ENCODE measurements around the gene CDH3.

The CDH3 gene

GRCh38 chr16:68644715-68645493 lies at the start of gene CDH3:
CDH3 (plus strand) TSS chr16:68645310; CDS start chr16:68645380, 70 bp downstream.
- Mint-ChIP-seq H3K36me3 (no peaks in the 10 kb centered on the region), H3K4me1 (peaks cover 23% of the 10 kb centered on the region), H3K27me3 (peaks cover 85% of the 10 kb centered on the region), H3K27ac (no peak within 1 kb of the TSS), H3K4me3 (peak within 1 kb of the TSS; percentile 59), H3K9me3 (no peaks in the 10 kb centered on the region)
- DNase-seq: peak; percentile 38
- CTCF ChIA-PET: interaction anchor here (1.4 kb wide), 1 partner anchor 116 kb away, joined by 3 read pairs; no protein-coding TSS in a partner anchor

GRCh38 chr16:68596266-68596665 lies 48.8 kb upstream of the CDH3 start:
- no peaks in the 10 kb centered on the region for H3K4me1 Mint-ChIP-seq
- peaks cover 10% of the 10 kb centered on the region for H3K9me3 Mint-ChIP-seq
- CTCF ChIA-PET: no interaction called here
- H3K27ac Mint-ChIP-seq: no peak overlapping the region
- H3K4me3 Mint-ChIP-seq: no peak overlapping the region
- no peak for DNase-seq
- no peaks in the 10 kb centered on the region for H3K27me3 Mint-ChIP-seq
- no peaks in the 10 kb centered on the region for H3K36me3 Mint-ChIP-seq

- no peak for DNase-seq
- H3K27me3 Mint-ChIP-seq: no peaks in the 10 kb centered on the region
- H3K4me1 Mint-ChIP-seq: no peaks in the 10 kb centered on the region
- H3K9me3 Mint-ChIP-seq: no peaks in the 10 kb centered on the region
- no peak overlapping the region for H3K4me3 Mint-ChIP-seq
- H3K36me3 Mint-ChIP-seq: no peaks in the 10 kb centered on the region
- no peak overlapping the region for H3K27ac Mint-ChIP-seq
- CTCF ChIA-PET: interaction anchor here (1.6 kb wide), 1 partner anchor 9 kb away, joined by 6 read pairs; no protein-coding TSS in a partner anchor
Observed at GRCh38 chr16:68599586-68599985, 45.5 kb upstream of the CDH3 start.

GRCh38 chr16:68605746-68606145 lies 39.4 kb upstream of the CDH3 start:
- Mint-ChIP-seq H3K4me1 (no peaks in the 10 kb centered on the region), H3K27me3 (no peaks in the 10 kb centered on the region), H3K27ac (no peak overlapping the region), H3K36me3 (no peaks in the 10 kb centered on the region), H3K9me3 (no peaks in the 10 kb centered on the region), H3K4me3 (no peak overlapping the region)
- CTCF ChIA-PET: no interaction called here
- DNase-seq: no peak

GRCh38 chr16:68607443-68607842 lies 37.7 kb upstream of the CDH3 start:
- no peaks in the 10 kb centered on the region for H3K27me3 Mint-ChIP-seq
- no peaks in the 10 kb centered on the region for H3K36me3 Mint-ChIP-seq
- H3K9me3 Mint-ChIP-seq: peaks cover 3% of the 10 kb centered on the region
- no peaks in the 10 kb centered on the region for H3K4me1 Mint-ChIP-seq
- no peak overlapping the region for H3K27ac Mint-ChIP-seq
- CTCF ChIA-PET: no interaction called here
- no peak overlapping the region for H3K4me3 Mint-ChIP-seq
- DNase-seq: no peak

DNA sequence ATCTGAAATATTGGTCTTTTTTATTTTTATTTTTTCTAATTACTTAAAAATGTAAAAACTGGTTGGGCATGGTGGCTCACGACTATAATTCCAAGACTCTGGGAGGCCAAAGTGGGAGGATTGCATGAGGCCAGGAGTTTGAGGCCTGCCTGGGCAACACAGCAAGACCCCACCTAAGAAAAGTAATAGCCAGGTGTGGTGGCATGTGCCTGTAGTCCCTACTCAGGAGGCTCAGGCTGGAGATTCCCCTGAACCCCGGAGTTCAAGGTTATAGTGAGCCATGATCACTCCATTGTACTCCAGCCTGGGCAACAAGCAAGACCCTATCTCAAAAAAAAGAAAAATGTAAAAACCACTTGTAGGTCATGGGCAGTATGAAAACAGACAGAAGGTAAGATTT lies 36.8 kb upstream of the CDH3 start:
- no peaks in the 10 kb centered on the region for H3K36me3 Mint-ChIP-seq
- DNase-seq: no peak
- no peak overlapping the region for H3K27ac Mint-ChIP-seq
- H3K4me1 Mint-ChIP-seq: no peaks in the 10 kb centered on the region
- H3K27me3 Mint-ChIP-seq: no peaks in the 10 kb centered on the region
- peaks cover 5% of the 10 kb centered on the region for H3K9me3 Mint-ChIP-seq
- CTCF ChIA-PET: no interaction called here
- no peak overlapping the region for H3K4me3 Mint-ChIP-seq

DNA sequence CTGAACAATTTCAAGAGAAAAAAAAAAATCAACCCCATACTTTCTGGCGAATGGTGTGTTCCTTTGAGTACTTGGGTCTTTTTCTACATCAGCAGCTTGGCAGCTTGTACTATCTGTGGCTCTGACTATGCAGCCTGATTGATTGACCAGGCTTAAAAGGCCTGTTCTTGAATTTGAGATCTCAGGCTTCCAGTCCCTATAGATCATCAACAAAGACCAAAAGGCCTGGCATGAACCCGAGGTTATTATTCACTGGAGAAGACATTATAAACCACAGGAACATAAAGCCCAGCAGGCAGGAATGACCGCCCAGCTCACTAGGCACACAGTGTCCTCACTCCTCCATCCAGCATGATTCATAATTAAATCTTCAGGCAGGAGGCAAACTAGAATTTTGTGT lies 32.1 kb upstream of the CDH3 start:
- Mint-ChIP-seq H3K4me1 (no peaks in the 10 kb centered on the region), H3K36me3 (no peaks in the 10 kb centered on the region), H3K27me3 (peaks cover 4% of the 10 kb centered on the region), H3K9me3 (peaks cover 11% of the 10 kb centered on the region), H3K27ac (no peak overlapping the region), H3K4me3 (no peak overlapping the region)
- DNase-seq: no peak
- CTCF ChIA-PET: no interaction called here

DNA sequence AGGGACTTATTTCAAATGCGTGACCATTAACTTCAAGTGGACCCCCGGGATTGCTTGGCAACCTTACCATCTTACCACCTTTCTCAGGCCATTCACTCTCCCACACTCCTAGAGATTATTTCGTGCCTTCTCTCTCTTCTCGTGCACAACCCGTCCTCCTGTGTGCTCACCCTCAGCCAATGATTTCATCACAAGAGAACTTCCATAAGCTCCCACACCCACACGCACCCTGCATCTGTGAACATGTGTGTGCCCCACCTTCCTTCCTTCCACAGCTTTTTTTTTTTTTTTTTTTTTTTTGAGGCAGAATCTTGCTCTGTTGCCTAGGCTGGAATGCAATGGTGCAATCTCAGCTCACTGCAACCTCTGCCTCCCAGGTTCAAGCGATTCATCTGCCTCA lies 27.4 kb upstream of the CDH3 start:
- H3K9me3 Mint-ChIP-seq: peaks cover 6% of the 10 kb centered on the region
- no peak for DNase-seq
- CTCF ChIA-PET: no interaction called here

GRCh38 chr16:68626557-68626956 lies 18.6 kb upstream of the CDH3 start:
- H3K4me3 Mint-ChIP-seq: no peak overlapping the region
- H3K36me3 Mint-ChIP-seq: no peaks in the 10 kb centered on the region
- no peak for DNase-seq
- H3K27me3 Mint-ChIP-seq: peaks cover 11% of the 10 kb centered on the region
- peaks cover 2% of the 10 kb centered on the region for H3K9me3 Mint-ChIP-seq
- CTCF ChIA-PET: interaction anchor here (0.6 kb wide), 1 partner anchor 36 kb away, joined by 4 read pairs; no protein-coding TSS in a partner anchor
- H3K27ac Mint-ChIP-seq: no peak overlapping the region
- H3K4me1 Mint-ChIP-seq: no peaks in the 10 kb centered on the region

More for the DNA sequence above, 27.4 kb upstream of the CDH3 start:
- peaks cover 5% of the 10 kb centered on the region for H3K27me3 Mint-ChIP-seq
- H3K27ac Mint-ChIP-seq: no peak overlapping the region
- H3K4me3 Mint-ChIP-seq: no peak overlapping the region
- H3K4me1 Mint-ChIP-seq: no peaks in the 10 kb centered on the region
- H3K36me3 Mint-ChIP-seq: no peaks in the 10 kb centered on the region

GRCh38 chr16:68627951-68628425 lies 17.1 kb upstream of the CDH3 start:
- Mint-ChIP-seq H3K27ac (no peak overlapping the region), H3K4me3 (no peak overlapping the region), H3K36me3 (no peaks in the 10 kb centered on the region)

DNA sequence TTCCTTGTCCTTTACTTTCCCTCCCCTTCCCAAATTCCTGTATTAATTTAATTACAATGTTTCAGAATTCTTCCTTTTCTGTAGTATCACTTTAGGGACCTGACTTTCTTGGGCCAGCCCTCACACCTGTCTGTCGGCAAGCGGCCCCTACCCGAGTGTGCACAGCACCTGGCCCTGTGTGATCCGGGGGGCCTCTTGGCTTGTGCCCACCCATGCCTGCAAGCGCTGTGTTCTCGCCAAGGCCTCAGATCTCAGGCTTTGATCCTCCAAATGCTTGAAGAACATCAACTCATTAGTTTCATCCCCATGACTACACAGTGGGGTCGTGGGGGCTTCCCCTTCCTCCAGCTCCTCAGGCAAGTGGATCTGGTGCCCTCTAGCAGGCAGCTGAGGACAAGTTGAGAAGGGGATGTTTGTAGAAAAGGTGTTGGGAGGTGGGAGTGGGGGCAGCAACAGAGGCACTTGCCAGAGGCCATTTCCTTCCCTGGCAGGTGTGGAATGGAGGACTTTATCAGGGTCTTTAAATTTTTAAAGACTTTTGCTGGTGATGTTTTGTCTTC lies 15.7 kb upstream of the CDH3 start:
- peaks cover 8% of the 10 kb centered on the region for H3K27me3 Mint-ChIP-seq
- CTCF ChIA-PET: no interaction called here

More at GRCh38 chr16:68627951-68628425, 17.1 kb upstream of the CDH3 start:
- no peak for DNase-seq
- H3K27me3 Mint-ChIP-seq: peaks cover 8% of the 10 kb centered on the region
- CTCF ChIA-PET: no interaction called here
- no peaks in the 10 kb centered on the region for H3K4me1 Mint-ChIP-seq
- H3K9me3 Mint-ChIP-seq: no peaks in the 10 kb centered on the region

GRCh38 chr16:68636064-68636560 lies 9.0 kb upstream of the CDH3 start:
- Mint-ChIP-seq H3K4me1 (no peaks in the 10 kb centered on the region), H3K4me3 (no peak overlapping the region), H3K27me3 (peaks cover 17% of the 10 kb centered on the region), H3K27ac (no peak overlapping the region), H3K9me3 (no peaks in the 10 kb centered on the region), H3K36me3 (no peaks in the 10 kb centered on the region)
- no peak for DNase-seq
- CTCF ChIA-PET: interaction anchor here (0.7 to 0.9 kb wide), 2 partner anchors 108 to 570 kb away, joined by 3 read pairs; no protein-coding TSS in a partner anchor

More for the DNA sequence above, 15.7 kb upstream of the CDH3 start:
- Mint-ChIP-seq H3K27ac (no peak overlapping the region), H3K36me3 (no peaks in the 10 kb centered on the region), H3K9me3 (no peaks in the 10 kb centered on the region), H3K4me3 (no peak overlapping the region), H3K4me1 (no peaks in the 10 kb centered on the region)
- no peak for DNase-seq

DNA sequence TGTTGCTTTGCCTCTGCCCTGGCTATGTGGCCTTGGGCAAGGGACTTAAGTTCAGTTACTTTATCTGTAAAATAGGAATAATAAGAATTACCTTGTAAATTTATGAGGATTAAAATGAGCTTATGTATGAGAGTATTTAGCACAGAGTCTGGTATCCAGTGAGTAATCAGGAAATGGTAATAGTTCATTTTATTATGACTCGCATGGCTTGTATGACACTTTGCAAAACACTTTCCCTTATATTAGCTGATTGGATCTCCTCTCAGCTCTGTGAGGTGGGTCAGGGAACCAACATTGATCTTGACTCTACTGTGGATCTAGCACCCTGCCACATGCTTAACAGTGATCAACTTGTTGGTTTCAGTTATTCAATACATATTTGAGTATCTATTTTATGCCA lies 8.3 kb upstream of the CDH3 start:
- Mint-ChIP-seq H3K36me3 (no peaks in the 10 kb centered on the region), H3K27me3 (peaks cover 24% of the 10 kb centered on the region), H3K9me3 (no peaks in the 10 kb centered on the region), H3K4me1 (no peaks in the 10 kb centered on the region), H3K4me3 (no peak overlapping the region), H3K27ac (no peak overlapping the region)
- CTCF ChIA-PET: interaction anchor here (0.9 kb wide), 1 partner anchor 108 kb away, joined by 3 read pairs; no protein-coding TSS in a partner anchor
- no peak for DNase-seq

- peaks cover 66% of the 10 kb centered on the region for H3K27me3 Mint-ChIP-seq
- H3K27ac Mint-ChIP-seq: no peak overlapping the region
- no peak for DNase-seq
Observed at GRCh38 chr16:68640972-68641371, 4.1 kb upstream of the CDH3 start.

GRCh38 chr16:68642047-68642435 lies 3.1 kb upstream of the CDH3 start:
- H3K4me1 Mint-ChIP-seq: peaks cover 18% of the 10 kb centered on the region
- DNase-seq: no peak
- CTCF ChIA-PET: no interaction called here
- no peaks in the 10 kb centered on the region for H3K9me3 Mint-ChIP-seq
- H3K36me3 Mint-ChIP-seq: no peaks in the 10 kb centered on the region
- no peak overlapping the region for H3K27ac Mint-ChIP-seq
- H3K27me3 Mint-ChIP-seq: peaks cover 77% of the 10 kb centered on the region
- no peak overlapping the region for H3K4me3 Mint-ChIP-seq

More at GRCh38 chr16:68640972-68641371, 4.1 kb upstream of the CDH3 start:
- H3K36me3 Mint-ChIP-seq: no peaks in the 10 kb centered on the region
- peaks cover 12% of the 10 kb centered on the region for H3K4me1 Mint-ChIP-seq
- no peaks in the 10 kb centered on the region for H3K9me3 Mint-ChIP-seq
- H3K4me3 Mint-ChIP-seq: no peak overlapping the region
- CTCF ChIA-PET: no interaction called here

All from activated naive CD4-positive, alpha-beta T cell treated with anti-CD3 and anti-CD28 coated beads, Interleukin-2, amount 10 ng/mL, durations not matched to agents 7 days and 5 days (primary cell).